Measurements from ENCODE around the gene IQUB.
"Not testable (repeated sequence)": the region's sequence is repeated elsewhere in the genome, so short reads cannot be mapped to it uniquely, and the experiment has no call there.

DNA sequence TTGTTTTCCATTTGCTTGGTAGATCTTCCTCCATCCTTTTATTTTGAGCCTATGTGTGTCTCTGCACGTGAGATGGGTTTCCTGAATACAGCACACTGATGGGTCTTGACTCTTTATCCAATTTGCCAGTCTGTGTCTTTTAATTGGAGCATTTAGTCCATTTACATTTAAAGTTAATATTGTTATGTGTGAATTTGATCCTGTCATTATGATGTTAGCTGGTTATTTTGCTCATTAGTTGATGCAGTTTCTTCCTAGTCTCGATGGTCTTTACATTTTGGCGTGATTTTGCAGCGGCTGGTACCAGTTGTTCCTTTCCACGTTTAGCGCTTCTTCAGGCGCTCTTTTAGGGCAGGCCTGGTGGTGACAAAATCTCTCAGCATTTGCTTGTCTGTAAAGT lies 7.9 kb downstream of the IQUB start:
- TF ChIP-seq, protein P1, sequence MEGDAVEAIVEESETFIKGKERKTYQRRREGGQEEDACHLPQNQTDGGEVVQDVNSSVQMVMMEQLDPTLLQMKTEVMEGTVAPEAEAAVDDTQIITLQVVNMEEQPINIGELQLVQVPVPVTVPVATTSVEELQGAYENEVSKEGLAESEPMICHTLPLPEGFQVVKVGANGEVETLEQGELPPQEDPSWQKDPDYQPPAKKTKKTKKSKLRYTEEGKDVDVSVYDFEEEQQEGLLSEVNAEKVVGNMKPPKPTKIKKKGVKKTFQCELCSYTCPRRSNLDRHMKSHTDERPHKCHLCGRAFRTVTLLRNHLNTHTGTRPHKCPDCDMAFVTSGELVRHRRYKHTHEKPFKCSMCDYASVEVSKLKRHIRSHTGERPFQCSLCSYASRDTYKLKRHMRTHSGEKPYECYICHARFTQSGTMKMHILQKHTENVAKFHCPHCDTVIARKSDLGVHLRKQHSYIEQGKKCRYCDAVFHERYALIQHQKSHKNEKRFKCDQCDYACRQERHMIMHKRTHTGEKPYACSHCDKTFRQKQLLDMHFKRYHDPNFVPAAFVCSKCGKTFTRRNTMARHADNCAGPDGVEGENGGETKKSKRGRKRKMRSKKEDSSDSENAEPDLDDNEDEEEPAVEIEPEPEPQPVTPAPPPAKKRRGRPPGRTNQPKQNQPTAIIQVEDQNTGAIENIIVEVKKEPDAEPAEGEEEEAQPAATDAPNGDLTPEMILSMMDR (IDR thresholded peaks at IDR 0.05; ENCODE audit: low read depth, low read length, poor library complexity, severe bottlenecking): not testable (repeated sequence)
- not testable (repeated sequence) for TF ChIP-seq EZH2phosphoT487 (IDR thresholded peaks at IDR 0.05; ENCODE audit: borderline replicate concordance, low read length)

Data from DOHH2 (cell line).